Astrocyte (in vitro differentiated cells and primary cell): Measurements from ENCODE around the gene SLC66A2. TPM values are rescaled to one million over a fixed set of nuclear protein-coding genes. Genes with fewer than 3 reads are reported as not detected.

Experiments
- DNase-seq: peaks from one replicate; pipeline ENCODE4 v3.0.0-alpha.2; 2010; ENCODE audit warnings: low read depth
- FAIRE-seq: peaks from 2 replicates; lab custom pipeline; 2011; peaks lifted over from hg19 to GRCh38; lab: Jason Lieb, UNC
- H2AFZ ChIP-seq: 2 replicates; pipeline ENCODE4 v1.6.0; 2012; ENCODE audit warnings: low read depth, low read length, inconsistent platforms
- H3K27ac ChIP-seq: 2 replicates; pipeline ENCODE4 v1.5.1; 2011; ENCODE audit warnings: low read depth, low read length, inconsistent platforms
- H3K27me3 ChIP-seq: 2 replicates; pipeline ENCODE4 v1.6.0; 2011; ENCODE audit warnings: low read length, inconsistent platforms; ENCODE audit not compliant: insufficient read depth
- H3K36me3 ChIP-seq: 2 replicates; pipeline ENCODE4 v1.5.1; 2011; ENCODE audit warnings: low read length, inconsistent platforms; ENCODE audit not compliant: insufficient read depth
- H3K4me1 ChIP-seq: 2 replicates; pipeline ENCODE4 v1.5.1; 2011; ENCODE audit warnings: low read length, inconsistent platforms; ENCODE audit not compliant: insufficient read depth
- H3K4me2 ChIP-seq: 2 replicates; pipeline ENCODE4 v1.6.0; 2012; ENCODE audit warnings: low read length, inconsistent platforms
- H3K4me3 ChIP-seq: 2 replicates; pipeline ENCODE4 v1.5.1; 2011; ENCODE audit warnings: low read depth, mild to moderate bottlenecking, low read length, inconsistent platforms; ENCODE audit not compliant: insufficient read depth
- H3K79me2 ChIP-seq: 2 replicates; pipeline ENCODE4 v1.6.0; 2012; ENCODE audit warnings: mild to moderate bottlenecking, low read length, inconsistent platforms; ENCODE audit not compliant: insufficient read depth
- H3K9ac ChIP-seq: 2 replicates; pipeline ENCODE4 v1.6.0; 2012; ENCODE audit warnings: mild to moderate bottlenecking, low read length, inconsistent platforms
- H3K9me3 ChIP-seq: 2 replicates; pipeline ENCODE4 v1.5.1; 2012; ENCODE audit warnings: low read depth, mild to moderate bottlenecking, low read length, inconsistent platforms; ENCODE audit not compliant: insufficient read depth
- H4K20me1 ChIP-seq: 2 replicates; pipeline ENCODE4 v1.6.0; 2012; ENCODE audit warnings: low read length, inconsistent platforms; ENCODE audit not compliant: insufficient read depth
- H3K27ac Mint-ChIP-seq: one replicate; pipeline ENCODE4 v1.8.0; 2021; ENCODE audit warnings: mild to moderate bottlenecking, mixed read lengths; ENCODE audit not compliant: unreplicated experiment
- H3K27me3 Mint-ChIP-seq: one replicate; pipeline ENCODE4 v1.8.0; 2021; ENCODE audit warnings: low read depth, mixed read lengths; ENCODE audit not compliant: unreplicated experiment
- H3K36me3 Mint-ChIP-seq: one replicate; pipeline ENCODE4 v1.8.0; 2021; ENCODE audit warnings: low read depth, mixed read lengths; ENCODE audit not compliant: unreplicated experiment
- H3K4me1 Mint-ChIP-seq: one replicate; pipeline ENCODE4 v1.8.0; 2021; ENCODE audit warnings: low read depth, mixed read lengths; ENCODE audit not compliant: unreplicated experiment
- H3K4me3 Mint-ChIP-seq: one replicate; pipeline ENCODE4 v1.8.0; 2021; ENCODE audit warnings: mild to moderate bottlenecking, moderate library complexity, mixed read lengths; ENCODE audit not compliant: unreplicated experiment
- H3K9me3 Mint-ChIP-seq: one replicate; pipeline ENCODE4 v1.8.0; 2021; ENCODE audit warnings: mild to moderate bottlenecking, mixed read lengths; ENCODE audit not compliant: unreplicated experiment
- CTCF ChIP-seq: IDR thresholded peaks from 2 replicates; pipeline ENCODE4 v1.5.1; 2011; ENCODE audit warnings: low read depth, mild to moderate bottlenecking, inconsistent platforms, low read length, moderate library complexity; ENCODE audit not compliant: insufficient read depth
- EZH2 ChIP-seq: IDR thresholded peaks from 2 replicates; pipeline ENCODE4 v1.6.1; 2012; ENCODE audit warnings: mild to moderate bottlenecking, low read length, inconsistent platforms; ENCODE audit not compliant: insufficient read depth
- total RNA-seq: library from RNA; stranded (reverse); gene quantifications from 2 replicates; pipeline ENCODE4 v1.2.1, GENCODE V29; 2021

The SLC66A2 gene
- total RNA-seq, 1 donor from 2014 or later: 25.3 TPM

- Mint-ChIP-seq H3K36me3 (no peaks in the 10 kb centered on the region), H3K4me1 (no peaks in the 10 kb centered on the region), H3K27me3 (peaks cover 2% of the 10 kb centered on the region), H3K27ac (no peak overlapping the region), H3K4me3 (no peak overlapping the region), H3K9me3 (peaks cover 43% of the 10 kb centered on the region)
- no peaks in the 10 kb centered on the region for H4K20me1 ChIP-seq
- H3K27me3 ChIP-seq: no peaks in the 10 kb centered on the region
- TF ChIP-seq CTCF (no peak), EZH2 (no peak)
- H2AFZ ChIP-seq: no peak overlapping the region
- no peak overlapping the region for H3K4me3 ChIP-seq
- peaks cover 26% of the 10 kb centered on the region for H3K9me3 ChIP-seq
- DNase-seq (no peak), FAIRE-seq (no peak)
- no peak overlapping the region for H3K9ac ChIP-seq
- H3K79me2 ChIP-seq: no peaks in the 10 kb centered on the region
- no peak overlapping the region for H3K27ac ChIP-seq
- H3K36me3 ChIP-seq: no peaks in the 10 kb centered on the region
- no peaks in the 10 kb centered on the region for H3K4me1 ChIP-seq
- H3K4me2 ChIP-seq: no peak overlapping the region
Measured at GRCh38 chr18:79890674-79891073, 60.8 kb downstream of the SLC66A2 start.

GRCh38 chr18:79889569-79889968, 61.9 kb downstream of the SLC66A2 start:
- Histone ChIP-seq H3K4me2 (no peak overlapping the region), H3K9ac (no peak overlapping the region), H3K79me2 (no peaks in the 10 kb centered on the region), H2AFZ (no peak overlapping the region), H3K9me3 (peaks cover 19% of the 10 kb centered on the region), H3K4me1 (no peaks in the 10 kb centered on the region), H3K4me3 (no peak overlapping the region), H4K20me1 (no peaks in the 10 kb centered on the region), H3K27ac (no peak overlapping the region), H3K27me3 (no peaks in the 10 kb centered on the region), H3K36me3 (no peaks in the 10 kb centered on the region)
- no peak for FAIRE-seq
- no peaks in the 10 kb centered on the region for H3K36me3 Mint-ChIP-seq
- peaks cover 2% of the 10 kb centered on the region for H3K27me3 Mint-ChIP-seq
- TF ChIP-seq EZH2 (no peak), CTCF (no peak)
- H3K27ac Mint-ChIP-seq: no peak overlapping the region
- no peak for DNase-seq
- H3K9me3 Mint-ChIP-seq: peaks cover 38% of the 10 kb centered on the region
- no peaks in the 10 kb centered on the region for H3K4me1 Mint-ChIP-seq
- H3K4me3 Mint-ChIP-seq: no peak overlapping the region

- Histone ChIP-seq H3K4me1 (no peaks in the 10 kb centered on the region), H3K4me3 (no peak overlapping the region), H3K79me2 (no peaks in the 10 kb centered on the region), H3K9me3 (peaks cover 10% of the 10 kb centered on the region), H3K4me2 (no peak overlapping the region), H3K36me3 (no peaks in the 10 kb centered on the region), H3K27me3 (no peaks in the 10 kb centered on the region), H2AFZ (no peak overlapping the region), H3K9ac (no peak overlapping the region), H3K27ac (no peak overlapping the region), H4K20me1 (no peaks in the 10 kb centered on the region)
- FAIRE-seq (no peak), DNase-seq (no peak)
- TF ChIP-seq EZH2: no peak
- H3K9me3 Mint-ChIP-seq: peaks cover 27% of the 10 kb centered on the region
- peaks cover 2% of the 10 kb centered on the region for H3K27me3 Mint-ChIP-seq
- no peak overlapping the region for H3K27ac Mint-ChIP-seq
- H3K4me3 Mint-ChIP-seq: no peak overlapping the region
- H3K36me3 Mint-ChIP-seq: no peaks in the 10 kb centered on the region
- no peaks in the 10 kb centered on the region for H3K4me1 Mint-ChIP-seq
Measured at GRCh38 chr18:79888016-79888415, 63.4 kb downstream of the SLC66A2 start.
